Stimulated activated CD4-positive, alpha-beta T cell treated with anti-CD3 and anti-CD28 coated beads, Interleukin-4, amount 100 ng/mL, for 24 hours (primary cell): ENCODE measurements around the gene HRH1.
"Not testable (repeated sequence)": the region's sequence is repeated elsewhere in the genome, so short reads cannot be mapped to it uniquely, and the experiment has no call there.

Source experiments
- DNase-seq: peaks from one replicate; pipeline ENCODE4 v3.0.0-alpha.2; 2020

HRH1 gene

GRCh38 chr3:11245827-11246662 is 91.8 kb downstream of the HRH1 start:
- DNase-seq = no peak

DNA sequence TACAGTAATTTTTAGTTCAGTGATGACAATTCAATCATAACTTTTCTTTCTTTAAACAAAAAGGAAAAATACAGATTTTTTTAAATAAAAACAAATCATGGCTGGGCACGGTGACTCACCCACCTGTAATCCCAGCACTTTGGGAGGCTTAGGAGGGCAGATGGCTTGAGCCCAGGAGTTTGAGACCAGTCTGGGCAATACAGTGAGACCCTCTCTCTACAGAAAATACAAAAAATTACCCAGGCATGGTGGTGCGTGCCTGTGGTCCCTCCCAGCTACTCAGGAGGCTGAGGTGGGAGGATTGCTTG is 92.3 kb downstream of the HRH1 start:
- DNase-seq = no peak

DNA sequence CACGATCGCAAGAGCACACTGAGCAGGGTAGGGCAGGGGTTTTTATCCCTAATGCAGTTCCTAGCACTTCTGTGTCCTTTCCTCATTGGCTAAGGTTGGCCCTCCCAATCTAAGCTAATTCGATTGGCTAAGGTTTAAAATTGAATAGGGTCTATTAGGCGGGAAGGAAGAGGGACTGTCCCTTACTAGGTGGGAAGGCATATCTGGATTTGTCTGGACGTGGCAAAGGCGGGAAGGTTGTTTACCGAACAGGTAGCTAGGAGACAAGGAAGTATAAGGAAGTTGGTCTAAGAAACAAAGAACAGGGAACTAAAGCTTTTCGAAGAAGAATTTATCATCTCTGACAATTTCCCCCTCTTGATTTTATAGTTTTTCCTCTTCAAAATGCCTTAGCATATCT is 93.1 kb downstream of the HRH1 start:
- DNase-seq = no peak

- DNase-seq = no peak
Observed at GRCh38 chr3:11248596-11248995, 94.3 kb downstream of the HRH1 start.

DNA sequence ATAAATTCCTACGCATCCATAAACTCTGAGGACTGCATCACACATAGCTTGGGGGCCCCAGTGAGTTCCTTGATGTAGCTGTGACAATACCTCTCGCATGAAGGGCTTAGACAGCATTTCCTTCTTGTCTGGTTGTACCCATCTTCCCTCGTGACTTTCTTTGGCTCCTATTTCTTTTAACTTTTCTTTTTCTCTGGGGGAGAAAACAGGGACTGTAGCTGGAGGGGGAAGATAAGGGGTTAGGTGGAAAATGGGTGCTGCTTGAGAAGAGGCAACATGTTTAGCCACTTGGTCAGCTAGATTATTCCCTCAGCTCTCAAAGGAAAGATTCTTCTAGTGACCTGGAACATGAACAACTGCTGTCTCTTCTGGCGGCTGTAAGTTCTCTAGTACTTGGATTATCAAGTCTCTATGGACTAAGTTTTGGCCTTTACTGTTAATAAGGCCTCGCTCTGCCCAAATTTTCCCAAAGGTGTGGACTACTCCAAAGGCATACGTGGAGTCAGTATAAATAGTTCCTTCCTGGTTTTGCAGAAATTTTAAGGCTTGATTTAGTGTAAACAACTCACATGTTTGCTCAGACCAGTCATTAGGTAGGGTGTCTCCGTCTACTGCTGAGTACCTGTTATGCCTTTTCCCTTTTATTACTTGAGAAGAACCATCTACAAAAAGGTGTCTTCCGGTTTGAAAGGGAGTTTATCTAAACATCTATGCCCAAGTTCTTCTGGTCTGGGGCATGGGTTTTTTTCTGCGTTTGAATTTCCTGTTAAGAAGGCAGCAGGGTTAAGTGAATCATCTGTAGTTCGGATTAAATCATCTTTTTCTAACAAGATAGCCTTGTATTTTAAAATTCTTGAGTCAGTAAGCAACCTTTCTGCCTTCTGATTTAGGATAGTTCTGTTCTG is 96.9 kb downstream of the HRH1 start:
- DNase-seq = no peak

GRCh38 chr3:11251807-11252176 is 97.5 kb downstream of the HRH1 start:
- DNase-seq = no peak

- DNase-seq = no peak
Observed at GRCh38 chr3:11254876-11255275, 100.6 kb downstream of the HRH1 start.

GRCh38 chr3:11255537-11255936 is 101.2 kb downstream of the HRH1 start:
- DNase-seq = not testable (repeated sequence)

GRCh38 chr3:11258958-11259357 is 104.7 kb downstream of the HRH1 start:
- DNase-seq = no peak

DNA sequence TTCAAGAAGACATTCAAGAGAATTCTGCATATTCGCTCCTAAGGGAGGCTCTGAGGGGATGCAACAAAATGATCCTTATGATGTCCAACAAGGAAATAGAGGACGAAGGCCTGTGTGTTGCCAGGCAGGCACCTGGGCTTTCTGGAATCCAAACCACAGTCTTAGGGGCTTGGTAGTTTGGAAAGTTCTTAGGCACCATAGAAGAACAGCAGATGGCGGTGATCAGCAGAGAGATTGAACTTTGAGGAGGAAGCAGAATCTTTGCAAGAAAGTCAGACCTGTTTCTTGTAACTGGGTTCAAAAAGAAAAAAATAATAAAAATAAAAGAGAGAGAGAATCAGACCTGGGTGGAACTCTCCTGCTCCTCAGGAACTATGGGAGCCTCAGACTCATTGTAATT is 106.2 kb downstream of the HRH1 start:
- no peak for DNase-seq

DNA sequence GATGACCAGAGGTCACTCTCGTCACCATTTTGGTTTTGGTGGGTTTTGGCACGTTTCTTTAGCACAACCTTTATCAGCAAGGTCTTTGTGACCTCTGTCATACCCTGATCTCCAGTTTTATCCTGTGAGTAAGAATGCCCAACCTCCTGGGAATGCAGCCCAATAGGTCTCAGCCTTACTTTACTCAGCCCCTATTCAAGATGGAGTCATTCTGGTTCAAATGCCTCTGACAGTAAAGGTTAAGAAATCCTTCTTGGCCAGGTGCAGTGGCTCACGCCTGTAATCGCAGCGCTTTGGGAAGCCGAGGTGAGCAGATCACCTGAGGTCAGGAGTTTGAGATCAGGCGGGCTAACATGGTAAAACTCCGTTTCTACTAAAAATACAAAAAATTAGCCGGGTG is 114.7 kb downstream of the HRH1 start:
- DNase-seq = no peak

DNA sequence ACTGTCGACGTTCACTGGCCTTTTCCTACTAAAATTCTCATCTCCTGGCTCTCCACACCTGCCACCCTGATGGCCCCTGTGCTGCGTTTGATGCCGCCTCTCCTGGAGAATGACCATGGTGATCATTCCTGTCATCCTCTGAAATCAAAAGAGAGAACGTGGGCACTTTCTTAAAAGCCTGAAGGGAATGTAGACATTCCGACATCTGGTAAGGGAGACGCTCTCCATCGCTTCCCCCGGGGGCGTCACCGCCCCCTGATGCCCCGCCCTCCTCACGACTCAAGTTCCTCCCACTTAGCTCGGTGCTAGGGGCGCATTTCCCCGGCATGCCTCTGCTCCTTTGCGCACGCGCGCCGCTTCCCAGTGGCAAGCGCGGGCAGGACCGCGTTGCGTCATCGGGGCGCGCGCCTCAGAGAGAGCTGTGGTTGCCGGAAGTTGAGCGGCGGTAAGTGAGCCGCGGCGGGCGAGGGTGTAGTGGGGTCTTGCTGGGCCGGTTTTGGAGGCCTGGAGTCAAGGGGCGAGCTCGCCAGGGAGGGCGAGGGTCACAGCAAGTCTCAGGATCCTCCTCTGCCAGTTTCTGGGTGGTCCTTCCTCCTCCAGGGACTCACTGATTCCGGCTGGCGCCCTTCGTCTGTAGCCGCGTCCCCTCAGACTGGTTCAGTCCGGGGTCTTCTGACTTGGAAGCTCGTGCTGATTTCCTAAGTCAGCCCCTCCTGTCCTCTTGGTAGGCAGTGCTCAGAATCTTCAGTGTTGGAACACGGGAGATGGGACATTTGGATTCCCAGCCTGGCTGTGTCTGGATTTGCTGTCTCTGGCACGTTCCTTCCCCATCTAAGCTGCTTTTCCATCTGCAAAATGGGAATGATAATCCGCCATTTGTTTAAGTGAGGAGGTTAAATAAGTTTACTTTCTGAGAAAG is 118.0 kb downstream of the HRH1 start, which contains the start of gene ATG7:
TSS of gene ATG7 (plus strand) at position 412 of the 919 bp plus-strand sequence. CDS start 26,299 bp downstream, outside the sequence.
- peak; percentile 97 for DNase-seq

- no peak for DNase-seq
Observed at GRCh38 chr3:11272906-11273574, 118.7 kb downstream of the HRH1 start.

GRCh38 chr3:11273891-11274291 is 119.6 kb downstream of the HRH1 start:
- DNase-seq = no peak

DNA sequence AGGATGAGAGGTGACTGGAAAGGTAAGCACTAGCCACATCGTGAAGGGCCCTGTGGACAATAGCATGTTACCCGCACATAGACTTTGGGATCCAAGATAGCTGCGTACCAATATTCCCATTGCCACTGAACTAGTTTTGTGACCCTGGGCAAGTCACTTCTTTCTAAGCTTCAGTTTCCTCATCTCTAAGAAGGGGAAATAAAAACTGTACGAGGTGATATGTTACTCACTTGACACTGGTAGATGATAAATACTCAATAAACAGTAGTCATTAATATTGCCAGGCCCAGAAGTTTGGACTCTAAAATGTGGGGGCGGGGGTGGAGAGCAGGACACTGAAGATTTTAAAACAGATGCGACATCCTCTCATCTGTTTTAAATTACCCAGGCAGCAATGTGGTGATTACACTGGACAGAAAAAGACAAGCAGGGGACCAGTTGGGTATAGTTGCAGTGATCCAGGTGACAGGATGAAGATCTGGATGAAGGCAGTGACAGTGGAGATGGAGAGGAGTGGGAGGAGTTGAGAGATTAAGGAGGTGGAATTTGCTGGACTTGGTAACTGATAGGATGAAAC is 120.4 kb downstream of the HRH1 start:
- no peak for DNase-seq

- no peak for DNase-seq
Observed at GRCh38 chr3:11275926-11276325, 121.6 kb downstream of the HRH1 start.

- DNase-seq = no peak
Observed at GRCh38 chr3:11276901-11277300, 122.6 kb downstream of the HRH1 start.

DNA sequence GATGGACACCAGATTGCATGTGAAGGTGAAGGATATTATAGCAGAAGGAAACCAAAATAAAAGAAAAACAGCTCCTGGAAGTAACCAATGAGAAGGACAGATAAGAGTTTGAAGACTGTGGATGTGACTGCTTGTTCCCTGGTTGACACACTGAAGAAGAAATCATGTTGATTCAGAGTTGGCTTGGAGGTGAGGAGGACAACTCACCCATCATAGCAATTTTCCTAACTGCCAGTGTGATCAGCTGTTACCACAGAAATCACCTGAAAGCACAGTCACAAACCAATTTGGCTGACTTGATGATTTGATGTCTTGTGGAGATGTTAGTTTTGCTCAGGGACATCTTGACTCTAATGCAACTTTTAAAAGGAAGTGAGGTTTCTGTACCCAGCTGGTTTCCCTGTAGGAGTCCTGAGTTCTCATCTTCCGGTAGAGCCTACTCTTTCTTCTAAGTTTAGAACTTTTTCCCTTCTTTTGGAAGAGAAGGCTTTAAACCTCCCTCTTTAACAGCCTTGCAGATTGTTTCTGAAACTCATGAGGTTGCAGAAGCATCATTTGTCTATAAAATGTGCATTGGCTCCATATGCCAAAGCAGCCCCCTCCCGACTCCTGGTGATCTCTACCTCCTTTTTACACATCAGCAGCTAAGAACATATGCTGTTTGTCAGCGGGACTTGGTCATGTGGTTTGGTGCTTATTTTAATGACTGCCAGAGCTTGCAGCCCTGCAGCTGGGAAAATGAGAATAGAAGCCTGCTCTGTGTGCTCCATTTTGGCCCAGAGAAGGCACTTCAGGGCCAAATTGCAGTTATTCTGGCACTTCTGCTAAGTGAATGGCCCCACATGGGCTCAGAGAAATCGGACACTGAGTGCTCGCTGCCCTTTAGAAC is 128.2 kb downstream of the HRH1 start:
- no peak for DNase-seq

DNA sequence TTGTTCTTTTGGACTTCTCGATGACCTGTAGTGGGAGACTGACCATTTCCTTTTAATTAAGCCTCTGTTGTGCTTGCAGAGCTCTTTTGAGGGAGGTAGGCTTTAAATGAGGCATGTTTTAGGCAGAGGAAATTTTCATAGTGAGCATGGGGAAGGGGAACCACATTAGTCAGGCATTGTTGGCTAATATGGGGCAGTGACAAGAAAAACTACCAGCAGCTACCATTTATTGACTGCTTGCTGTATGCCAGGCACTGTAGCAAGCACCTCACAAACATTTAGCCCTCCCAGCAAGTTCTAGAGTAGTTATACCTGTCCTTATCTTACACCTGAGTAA is 128.8 kb downstream of the HRH1 start:
- DNase-seq = no peak

DNA sequence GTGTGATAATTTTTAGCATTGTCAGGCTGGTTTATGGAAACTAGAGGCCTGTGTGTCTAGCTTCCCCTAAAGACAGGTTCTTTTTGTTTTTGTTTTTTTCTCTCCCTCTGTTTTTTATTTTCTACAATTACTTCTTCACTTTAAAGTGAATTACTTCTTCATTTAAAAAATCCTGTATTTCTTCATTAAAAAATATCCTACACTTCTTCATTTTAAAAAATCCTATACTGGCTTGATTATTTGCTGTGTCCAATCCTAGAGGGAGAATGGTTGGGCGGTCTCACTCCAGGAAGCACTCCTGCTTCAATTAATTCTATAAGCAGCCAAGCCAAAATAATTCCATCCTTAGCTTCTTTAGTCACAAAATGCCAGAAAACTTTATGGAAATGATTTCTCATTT is 129.7 kb downstream of the HRH1 start:
- no peak for DNase-seq

DNA sequence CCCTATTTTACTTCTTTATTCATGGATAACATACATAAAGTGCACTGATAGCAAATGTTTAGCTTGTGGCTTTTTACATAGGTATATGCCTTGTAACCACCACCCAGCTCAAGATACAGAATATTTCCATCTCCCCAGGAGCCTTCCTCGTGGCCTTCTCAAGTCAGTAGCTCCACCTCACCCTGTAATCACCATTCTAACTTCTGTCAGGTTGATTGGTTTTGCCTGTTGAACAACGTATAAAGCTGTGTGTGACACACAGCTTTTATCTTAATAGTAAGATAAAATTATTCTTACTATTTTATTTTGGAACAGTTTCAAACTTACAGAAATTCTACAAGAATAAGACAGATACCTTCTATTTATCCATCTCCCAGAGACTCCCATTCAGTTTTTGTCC is 131.2 kb downstream of the HRH1 start:
- DNase-seq = no peak
